SK-MEL-5 (cell line): ENCODE results near the gene PLA2G2F. TPM values are rescaled to one million over a fixed set of nuclear protein-coding genes. Genes with fewer than 3 reads are reported as not detected.

Source experiments
- DNase-seq: peaks from one replicate; pipeline ENCODE4 v3.0.0-alpha.2; 2016; ENCODE audit warnings: low read depth, low spot score
- in situ Hi-C: cut with HindIII; loops from 2 replicates; pipeline ENCODE4 v1.10.0; 2016; ENCODE audit warnings: low sequenced_read_pairs, high pct_unique_total_duplicates, low pct_unique_long_range_greater_than_20kb
- polyA plus RNA-seq, 2 experiments: library from polyadenylated mRNA; depleted of rRNA; stranded (reverse); fragments of >200 nt; gene quantifications; 2 replicates each; pipeline ENCODE4 v1.2.3, GENCODE V29; 2015
- total RNA-seq: library from RNA; depleted of rRNA; stranded (reverse); fragments of >200 nt; shearing (Covaris generic); gene quantifications from 2 replicates; pipeline ENCODE4 v1.2.3, GENCODE V29; 2014; rRNA removed

PLA2G2F gene, protein sequence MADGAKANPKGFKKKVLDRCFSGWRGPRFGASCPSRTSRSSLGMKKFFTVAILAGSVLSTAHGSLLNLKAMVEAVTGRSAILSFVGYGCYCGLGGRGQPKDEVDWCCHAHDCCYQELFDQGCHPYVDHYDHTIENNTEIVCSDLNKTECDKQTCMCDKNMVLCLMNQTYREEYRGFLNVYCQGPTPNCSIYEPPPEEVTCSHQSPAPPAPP
- not detected in 2 replicates for total RNA-seq
- not detected in 2 replicates for polyA plus RNA-seq (2015; cell fraction: cytosol; rRNA removed)
- not detected in 2 replicates for polyA plus RNA-seq (2015; cell fraction: nucleus; rRNA removed)

DNA sequence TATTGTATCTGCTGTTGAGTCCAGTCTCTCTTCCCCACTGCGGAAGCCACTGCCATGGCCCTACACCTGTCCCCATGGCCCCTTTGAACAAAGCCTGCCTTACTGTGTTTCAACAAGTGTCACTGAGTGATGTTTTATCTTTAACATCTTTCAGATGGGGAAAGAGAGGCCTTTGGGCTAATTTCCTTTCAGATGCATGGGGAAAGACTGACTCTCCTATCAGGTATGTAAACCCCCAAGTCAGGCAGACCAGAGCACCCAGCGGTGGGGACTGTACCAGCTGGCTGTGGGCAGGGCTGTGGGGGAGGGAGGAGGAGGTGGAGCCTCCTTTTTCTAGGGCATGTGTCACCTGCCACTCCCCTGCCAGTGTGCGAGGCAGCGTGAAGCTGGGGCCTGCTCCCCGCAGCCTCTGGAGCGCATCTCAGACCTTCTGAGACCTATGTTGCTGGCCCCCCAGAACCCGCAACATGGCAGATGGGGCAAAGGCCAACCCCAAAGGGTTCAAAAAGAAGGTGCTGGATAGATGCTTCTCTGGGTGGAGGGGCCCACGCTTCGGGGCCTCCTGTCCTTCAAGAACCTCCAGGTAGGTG lies at the start of gene PLA2G2F:
Gene PLA2G2F, plus strand, starts transcription at position 363 of the 590 bp plus-strand sequence. Its CDS starts 105 bp downstream, at position 468.
- no peak for DNase-seq
- in situ Hi-C loops = no loop called here

DNA sequence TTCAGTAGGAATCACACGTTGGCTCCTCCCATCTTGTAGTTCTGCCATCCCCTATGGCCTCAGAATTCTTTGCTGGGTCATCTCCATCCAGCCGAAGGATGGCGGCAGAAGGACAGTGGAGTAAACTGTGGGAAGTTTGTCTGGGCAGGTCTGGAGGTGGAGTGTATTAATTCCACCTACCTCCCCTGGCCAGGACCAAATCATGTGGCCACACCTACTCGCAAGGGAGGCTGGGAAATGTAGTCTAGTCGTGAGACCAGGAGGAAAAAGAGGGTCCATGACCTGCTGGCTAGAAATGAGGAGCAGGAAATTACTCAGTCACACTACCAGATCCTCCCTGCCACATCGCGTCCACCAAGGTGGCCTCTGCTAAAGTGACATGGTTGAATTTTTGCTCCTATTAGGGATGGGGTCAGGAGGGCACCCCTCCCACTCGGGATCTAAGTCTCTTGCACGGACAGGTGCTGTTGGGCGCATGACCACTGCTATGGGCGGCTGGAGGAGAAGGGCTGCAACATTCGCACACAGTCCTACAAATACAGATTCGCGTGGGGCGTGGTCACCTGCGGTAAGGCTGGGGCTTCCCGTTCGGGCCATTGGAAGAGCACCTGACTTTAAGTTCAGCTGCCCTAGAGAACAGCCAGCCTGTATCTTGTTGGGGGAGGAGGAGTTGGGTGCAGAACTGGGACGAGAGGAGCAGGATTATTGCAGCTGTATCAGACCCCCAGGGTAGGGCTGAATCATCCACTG lies 49.6 kb upstream of the PLA2G2F start:
- in situ Hi-C loops = no loop called here
- DNase-seq = peak; percentile 22

DNA sequence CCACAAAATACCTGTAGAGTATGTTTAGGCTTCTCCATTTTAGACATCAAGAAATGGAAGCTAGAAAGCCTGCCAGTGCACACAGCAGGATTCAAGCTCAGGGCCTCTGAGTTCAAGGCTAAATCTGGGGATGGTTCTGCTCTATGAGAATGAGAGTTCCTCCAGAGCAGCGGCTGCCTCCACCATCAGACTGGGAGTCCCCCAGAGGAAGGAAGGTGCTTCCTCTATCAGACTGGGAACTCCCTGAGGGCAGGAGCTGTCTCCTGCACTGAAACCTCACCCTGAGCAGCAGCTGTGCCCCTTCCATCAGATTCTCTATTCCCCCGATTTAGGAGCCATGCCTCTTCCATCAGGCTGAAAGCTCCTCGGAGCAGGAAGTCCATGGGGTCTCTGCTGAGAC lies 49.0 kb upstream of the PLA2G2F start:
- in situ Hi-C loops = no loop called here
- DNase-seq = no peak

DNA sequence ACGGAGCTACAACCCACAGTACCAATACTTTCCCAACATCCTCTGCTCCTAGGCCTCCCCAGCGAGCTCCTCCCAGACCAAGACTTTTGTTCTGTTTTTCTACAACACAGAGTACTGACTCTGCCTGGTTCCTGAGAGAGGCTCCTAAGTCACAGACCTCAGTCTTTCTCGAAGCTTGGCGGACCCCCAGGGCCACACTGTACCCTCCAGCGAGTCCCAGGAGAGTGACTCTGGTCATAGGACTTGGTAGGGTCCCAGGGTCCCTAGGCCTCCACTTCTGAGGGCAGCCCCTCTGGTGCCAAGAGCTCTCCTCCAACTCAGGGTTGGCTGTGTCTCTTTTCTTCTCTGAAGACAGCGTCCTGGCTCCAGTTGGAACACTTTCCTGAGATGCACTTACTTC lies 48.5 kb upstream of the PLA2G2F start:
- DNase-seq = no peak
- in situ Hi-C loops = no loop called here

DNA sequence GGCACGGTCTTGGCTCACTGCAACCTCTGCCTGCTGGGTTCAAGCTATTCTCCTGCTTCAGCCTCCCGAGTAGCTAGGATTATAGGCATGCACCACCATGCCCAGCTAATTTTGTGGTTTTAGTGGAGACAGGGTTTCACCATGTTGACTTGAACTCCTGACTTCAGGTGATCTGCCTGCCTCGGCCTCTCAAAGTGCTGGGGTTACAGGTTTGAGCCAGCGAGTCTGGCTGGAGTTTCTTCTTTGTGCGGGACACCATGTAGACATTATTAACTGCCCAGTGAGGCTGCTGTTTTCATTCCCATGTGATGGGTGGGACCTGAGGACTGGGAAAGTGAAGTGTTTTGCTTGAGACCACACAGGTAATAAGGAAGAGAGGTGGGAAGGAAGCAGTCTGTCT lies 45.8 kb upstream of the PLA2G2F start:
- in situ Hi-C loops = no loop called here
- DNase-seq = no peak

DNA sequence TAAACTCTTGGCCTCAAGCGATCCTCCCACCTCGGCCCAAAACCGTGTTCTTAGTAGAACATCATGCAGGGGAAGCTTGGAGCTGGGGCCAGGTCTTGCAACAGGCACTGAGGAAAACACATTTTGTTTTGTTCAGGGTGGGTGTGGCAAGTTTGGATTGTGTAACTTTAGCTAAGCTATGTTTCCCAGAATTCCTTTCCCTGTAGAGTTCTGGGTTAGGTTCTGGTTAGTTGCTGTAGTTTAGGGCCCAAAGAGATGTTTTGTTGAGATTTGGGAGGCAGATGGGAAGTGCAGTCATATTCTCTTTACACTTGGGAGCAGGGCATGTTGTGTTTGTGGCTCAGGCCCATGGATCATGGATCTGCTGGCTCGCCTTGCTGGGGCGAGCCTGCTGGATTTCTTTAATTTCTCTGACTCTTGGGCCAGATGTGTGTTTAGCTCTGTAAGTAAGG lies 45.2 kb upstream of the PLA2G2F start:
- no peak for DNase-seq
- in situ Hi-C loops = no loop called here

DNA sequence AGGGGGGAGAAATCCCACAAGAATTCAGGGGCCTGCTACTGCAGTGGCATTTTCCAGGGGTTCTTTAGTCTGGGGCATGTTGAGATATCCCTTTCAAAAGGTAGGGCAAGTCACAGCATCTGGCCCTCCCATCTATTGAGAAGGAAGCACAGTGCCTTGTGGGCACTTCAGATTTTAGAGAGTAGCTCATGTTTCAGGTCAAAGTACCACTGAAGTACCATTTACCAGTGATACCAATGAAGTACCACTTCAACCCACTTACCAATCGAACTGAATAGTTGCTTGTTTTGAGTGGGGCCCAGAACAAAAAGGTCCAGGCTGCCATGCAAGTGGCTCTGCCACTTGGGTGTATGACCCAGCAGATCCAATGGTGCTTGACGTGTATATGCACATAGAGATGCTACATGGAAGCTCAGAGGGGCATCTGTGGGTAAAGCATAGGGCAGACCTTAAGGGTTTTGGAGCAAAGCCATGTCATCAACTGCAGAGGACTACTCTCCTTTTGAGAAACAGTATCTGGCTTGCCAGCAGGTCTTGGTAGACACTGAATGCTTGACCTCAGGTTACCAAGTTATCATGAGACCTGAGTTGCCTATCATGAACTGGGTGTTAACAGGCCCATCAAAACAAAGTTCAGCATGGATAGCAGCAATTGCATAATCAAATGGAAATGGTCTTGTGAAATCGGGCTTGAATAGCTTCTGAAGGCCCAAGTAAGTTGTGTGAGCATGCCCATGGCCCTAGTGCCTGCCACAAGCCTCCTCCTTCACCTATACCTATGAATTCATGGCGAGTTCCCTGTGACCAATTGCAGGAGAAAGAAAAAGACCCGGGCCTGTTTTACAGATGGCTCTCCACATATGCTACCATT lies 43.3 kb upstream of the PLA2G2F start:
- DNase-seq = no peak
- in situ Hi-C loops = no loop called here

DNA sequence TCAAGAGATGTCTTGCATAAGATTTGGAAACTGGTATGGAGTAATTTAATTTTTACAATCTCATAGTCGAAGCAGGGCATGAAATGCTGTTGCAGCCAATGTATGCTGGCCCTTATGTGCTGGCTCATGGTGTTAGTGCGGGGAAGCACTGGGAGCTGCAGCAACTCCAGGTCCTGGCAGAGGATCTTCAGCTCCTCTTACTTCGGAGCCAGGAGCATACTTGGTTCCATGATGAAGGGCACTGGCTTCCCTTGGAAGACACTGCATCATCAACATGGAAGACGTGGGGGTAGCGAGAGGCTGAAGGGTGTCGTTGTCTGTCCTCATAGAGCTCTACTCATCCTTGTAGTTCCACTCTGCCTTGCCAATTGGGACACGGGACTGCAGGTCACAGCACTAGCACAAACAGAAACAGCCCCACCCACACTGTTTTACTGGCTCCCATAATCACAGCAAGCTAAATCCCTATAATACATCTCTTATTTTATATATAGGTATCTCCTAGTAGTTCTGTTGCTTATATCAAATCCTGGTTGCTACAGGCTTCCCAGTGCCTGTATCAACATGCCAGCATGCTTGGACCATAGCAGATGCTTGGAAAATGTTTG lies 42.2 kb upstream of the PLA2G2F start:
- no peak for DNase-seq
- in situ Hi-C loops = no loop called here

DNA sequence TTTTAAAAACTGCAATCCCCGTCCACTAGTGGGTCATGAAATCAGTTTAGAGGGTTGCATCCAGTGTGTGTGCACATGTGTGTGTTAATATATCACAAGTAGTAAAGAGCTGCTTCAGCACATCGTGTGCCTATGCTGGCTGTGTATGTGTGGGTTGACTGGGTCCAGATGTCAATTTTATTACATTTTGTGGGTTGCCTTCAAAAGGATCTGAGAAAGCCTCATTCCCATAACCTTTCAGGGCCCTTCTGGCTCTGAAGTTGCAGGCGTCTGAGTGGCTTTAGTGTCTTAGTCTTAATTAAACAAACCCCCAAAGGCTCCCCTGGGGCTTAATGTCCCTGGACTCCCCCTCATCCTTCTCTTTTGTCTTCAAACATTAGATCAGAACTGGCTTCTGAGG lies 39.6 kb upstream of the PLA2G2F start:
- no peak for DNase-seq
- in situ Hi-C loops = no loop called here

DNA sequence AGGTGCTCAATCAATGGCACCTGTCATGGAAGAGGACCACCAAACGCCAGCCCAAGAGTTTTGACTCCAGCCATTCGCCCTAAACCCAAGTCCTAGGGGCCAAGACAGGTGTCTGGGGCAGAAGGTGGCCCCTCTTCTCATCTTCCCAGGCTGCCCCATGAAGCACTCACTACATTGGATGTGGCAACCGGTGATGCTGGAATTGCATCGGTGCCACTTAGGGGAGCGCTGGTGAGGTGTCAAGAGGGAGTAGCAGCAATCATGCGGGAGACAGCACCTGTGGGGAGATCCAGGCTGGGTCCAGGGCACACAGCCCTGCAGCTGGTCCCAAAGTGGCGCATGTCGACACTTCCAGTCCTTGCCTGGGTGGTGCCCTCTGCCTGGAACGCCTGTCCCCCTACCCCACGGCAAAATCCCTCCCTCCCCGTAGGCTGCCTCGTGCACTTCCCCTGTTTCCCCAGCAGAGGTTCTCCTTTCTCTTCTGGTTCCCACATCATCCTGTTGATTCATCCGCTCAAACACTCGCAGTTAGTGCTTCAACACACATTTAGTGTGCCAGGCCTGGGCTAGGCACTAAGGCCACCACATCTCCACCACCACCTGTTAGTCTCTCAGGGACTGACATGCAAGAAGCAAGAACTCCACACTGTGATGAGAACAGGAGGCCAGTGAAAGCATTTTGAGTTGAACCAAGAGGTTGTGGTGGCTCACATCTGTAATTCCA lies 38.3 kb upstream of the PLA2G2F start:
- in situ Hi-C loops = no loop called here
- peak; percentile 68 for DNase-seq

DNA sequence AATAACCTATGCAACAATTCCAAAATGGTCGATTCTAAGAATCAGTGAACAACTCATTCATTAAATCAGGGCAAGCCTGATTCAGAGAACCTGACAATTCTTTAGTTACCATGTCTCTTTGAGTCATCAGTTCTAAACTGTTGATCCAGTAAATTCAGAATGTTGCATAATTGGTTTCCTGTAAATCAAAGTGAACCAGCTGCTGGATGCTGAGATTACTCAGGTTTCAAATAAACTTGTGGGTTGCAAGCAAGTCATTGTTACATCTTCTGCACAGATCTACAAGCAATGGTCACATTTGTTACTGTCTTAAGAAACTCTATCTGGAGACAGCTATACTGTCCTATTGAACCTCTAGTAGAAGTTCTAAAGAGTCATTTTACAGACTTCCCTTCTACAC lies 36.2 kb upstream of the PLA2G2F start:
- no peak for DNase-seq
- in situ Hi-C loops = no loop called here

DNA sequence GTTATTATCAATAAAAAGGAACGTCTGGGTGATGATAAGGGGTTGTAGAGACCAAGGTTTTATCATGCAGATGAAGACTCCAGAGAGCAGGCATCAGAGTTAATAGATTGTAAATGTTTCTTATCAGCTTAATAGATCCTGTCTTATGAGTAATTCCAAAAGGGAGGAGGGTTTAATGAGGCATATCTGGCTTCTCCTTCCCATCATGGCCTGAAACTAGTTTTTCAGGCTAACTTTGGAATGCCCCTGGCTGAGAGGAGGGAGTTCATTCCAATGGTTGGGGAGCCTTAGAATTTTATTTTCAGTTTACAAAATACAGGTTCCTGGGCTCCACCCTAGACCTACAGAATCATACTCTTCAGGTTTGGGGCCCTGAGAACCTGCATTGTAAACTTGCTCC lies 33.3 kb upstream of the PLA2G2F start:
- in situ Hi-C loops = no loop called here
- DNase-seq = no peak

DNA sequence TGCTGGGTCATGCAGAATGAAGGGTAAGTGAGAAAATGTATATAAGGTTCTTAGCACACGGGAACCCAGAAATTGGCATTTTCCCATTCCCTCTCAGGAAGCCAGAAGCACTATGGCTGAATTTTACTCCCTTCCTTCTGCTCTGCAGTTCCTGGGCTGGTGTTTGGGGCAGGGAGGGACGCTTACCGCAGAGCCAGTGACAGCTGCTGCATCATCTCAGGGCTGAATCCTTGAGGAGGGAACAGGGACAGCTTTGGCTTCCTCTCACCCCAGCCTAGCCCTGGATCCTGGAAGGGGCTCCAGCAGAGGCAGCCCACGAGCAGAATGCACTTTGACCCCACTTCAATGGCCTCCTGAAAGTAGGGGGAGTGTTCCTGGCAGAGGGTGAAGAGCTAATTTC lies 31.8 kb upstream of the PLA2G2F start:
- no peak for DNase-seq
- in situ Hi-C loops = no loop called here

DNA sequence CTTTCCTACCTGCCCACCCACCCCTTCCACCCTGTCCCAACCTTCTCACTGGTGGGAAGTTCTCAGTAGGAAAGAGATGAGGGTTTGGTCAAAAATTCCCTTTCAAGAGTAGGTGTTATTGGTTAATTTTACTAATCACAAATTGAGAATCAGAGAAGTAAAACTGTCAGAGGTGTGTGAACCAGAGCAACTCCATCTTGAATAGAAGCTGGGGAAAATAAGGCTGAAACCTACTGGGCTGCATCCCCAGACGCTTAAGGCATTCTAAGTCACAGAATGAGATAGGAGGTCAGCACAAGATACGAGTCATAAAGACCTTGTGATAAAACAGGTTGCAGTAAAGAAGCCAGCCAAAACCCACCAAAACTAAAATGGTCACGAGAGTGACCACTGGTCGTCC lies 31.3 kb upstream of the PLA2G2F start:
- in situ Hi-C loops = no loop called here
- DNase-seq = no peak

DNA sequence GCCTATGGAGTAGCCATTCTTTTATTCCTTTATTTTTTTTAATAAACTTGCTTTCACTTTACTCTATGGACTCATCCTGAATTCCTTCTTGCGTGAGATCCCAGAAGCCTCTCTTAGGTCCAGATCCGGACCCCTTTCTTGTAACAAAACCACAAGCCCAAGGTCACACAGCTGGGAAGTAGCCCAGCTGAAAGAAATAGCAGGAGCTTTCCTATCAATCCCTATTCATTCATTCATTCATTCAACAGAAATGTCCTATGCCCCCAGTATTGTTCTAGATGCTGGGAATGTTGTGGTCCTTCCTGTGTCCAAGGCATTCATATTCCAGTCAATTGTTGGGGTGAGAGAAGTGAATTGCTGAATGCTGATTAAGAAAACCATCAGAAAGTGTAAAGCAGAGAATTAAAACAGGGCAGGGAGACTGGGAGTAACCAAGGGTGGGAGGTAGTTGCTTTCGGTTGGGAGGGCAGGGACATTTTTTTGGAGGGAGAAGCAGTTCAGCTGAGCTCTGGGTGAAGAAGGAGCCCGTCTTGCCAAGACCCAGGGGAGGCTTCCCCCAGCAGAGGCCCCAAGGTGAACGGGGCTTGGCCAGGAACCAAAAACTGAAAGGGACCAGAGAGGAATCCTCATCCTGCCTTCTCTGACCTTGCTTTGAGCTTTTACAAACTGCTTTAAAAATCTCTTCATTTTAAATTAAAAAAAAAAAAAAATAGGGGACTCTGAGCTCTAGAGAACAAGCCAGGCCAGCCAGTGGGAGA lies 30.6 kb upstream of the PLA2G2F start:
- in situ Hi-C loops = no loop called here
- no peak for DNase-seq

DNA sequence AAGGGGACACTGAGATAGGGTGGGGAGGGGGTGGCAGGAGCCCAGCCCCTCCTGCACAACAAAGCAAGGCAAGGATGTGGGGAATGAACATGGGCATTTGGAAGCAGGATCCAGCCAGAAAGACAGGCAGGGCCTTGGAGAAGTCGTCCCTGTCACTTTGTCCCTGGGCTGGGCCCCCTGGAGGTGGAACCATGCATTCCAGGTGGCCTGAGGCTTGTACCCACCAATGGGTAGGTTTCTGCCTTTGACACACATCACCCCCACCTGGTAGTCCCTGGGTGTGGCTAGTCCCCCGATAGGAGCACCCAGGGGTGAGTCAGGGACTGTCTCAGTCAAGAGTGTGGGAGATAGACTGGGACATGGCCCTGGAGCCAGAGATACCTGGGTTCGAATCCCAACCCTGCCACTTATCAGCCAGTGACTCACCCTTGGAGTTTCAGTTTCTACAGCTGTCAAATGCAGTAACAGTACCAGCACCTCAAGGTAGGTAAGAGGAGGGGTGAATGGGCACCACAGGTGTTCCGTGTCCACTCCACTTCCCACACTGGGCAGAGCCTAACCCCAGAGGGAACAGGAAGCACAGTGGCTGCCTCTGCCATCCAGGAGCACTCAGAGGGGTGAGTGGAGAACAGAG lies 29.8 kb upstream of the PLA2G2F start:
- in situ Hi-C loops = no loop called here
- DNase-seq = no peak
